Measurements from ENCODE around the gene NCOA7.
"Not testable (repeated sequence)": the region's sequence is repeated elsewhere in the genome, so short reads cannot be mapped to it uniquely, and the experiment has no call there.

NCOA7 gene

DNA sequence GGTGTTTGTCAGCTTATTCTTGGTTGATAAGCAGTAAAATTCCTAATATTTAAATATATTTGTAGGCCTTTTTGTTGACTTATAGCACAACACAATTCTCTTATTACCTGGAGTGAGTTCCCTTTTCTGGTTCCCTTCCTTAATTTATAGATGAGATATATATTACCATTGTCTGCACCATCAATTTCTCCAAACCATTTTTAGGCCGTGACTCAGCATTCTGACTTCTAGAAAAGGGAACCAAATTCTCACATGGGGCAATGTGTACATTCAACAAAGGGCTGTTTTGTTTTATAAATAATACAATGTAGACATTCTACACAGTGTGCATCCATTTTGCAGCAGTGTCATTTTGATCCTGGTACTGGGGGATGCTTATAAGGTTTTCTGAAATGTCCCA is 52.8 kb downstream of the NCOA7 start:
- DNase-seq: no peak

DNA sequence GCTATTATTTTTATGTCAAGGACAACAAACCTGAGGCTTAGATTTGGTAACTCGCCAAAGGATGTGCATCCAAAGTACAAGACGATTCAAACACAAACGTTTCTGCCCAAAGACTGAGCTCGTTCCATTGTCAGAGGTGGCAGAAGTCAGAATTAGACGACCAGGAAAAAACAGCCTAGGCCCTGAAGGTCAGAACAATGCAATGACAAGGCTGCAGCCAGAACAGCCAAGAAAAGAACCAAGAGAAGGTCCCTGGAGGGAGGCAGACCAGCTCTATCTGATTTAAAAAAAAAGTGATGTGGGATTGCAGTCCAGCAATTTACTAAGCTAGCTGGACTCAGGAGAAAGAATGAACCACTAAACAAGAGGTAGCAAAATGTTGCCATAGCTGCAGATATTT is 54.2 kb downstream of the NCOA7 start:
- no peak for DNase-seq

DNA sequence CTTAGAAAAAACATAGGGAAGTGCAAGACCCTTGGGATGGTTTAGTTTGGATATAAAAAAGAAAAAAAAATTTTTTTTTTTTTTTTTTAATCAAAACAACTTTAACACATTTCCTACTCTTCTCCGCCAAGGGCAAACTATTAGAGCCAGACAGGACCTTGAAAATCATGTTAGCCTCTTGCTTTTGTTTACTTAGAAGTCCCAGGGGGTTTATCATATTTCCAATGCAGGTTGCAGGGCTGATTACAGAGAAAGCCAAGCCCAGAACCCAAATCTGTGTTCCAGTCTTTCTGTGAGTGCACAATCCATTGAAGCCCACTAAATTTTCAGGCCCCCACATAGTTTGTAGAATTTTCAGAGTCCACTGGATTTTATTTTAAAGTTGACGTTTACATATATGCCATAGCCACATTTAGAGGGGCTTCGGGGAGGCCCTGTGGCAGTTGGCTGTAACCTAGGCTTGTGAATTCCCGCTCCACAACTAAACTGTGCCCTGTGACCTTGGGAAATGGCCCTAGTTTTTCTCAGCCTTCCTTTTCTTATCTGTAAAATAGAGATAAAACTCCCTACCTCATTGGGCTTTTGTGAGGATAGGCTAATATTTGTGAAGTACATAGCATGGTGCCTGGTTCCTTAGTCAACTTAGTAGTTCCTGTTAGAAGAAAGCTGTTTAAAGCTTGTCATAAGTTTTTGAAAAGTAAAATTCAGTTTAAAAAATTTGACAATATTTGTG is 55.7 kb downstream of the NCOA7 start:
- no peak for DNase-seq

DNA sequence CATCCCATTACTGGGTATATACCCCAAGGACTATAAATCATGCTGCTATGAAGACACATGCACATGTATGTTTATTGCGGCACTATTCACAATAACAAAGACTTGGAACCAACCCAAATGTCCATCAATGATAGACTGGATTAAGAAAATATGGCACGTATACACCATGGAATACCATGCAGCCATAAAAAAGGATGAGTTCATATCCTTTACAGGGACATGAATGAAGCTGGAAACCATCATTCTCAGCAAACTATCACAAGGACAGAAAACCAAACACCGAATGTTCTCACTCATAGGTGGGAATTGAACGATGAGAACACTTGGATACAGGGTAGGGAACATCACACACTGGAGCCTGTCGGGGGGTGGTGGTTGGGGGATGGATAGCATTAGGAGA is 57.5 kb downstream of the NCOA7 start:
- not testable (repeated sequence) for DNase-seq

DNA sequence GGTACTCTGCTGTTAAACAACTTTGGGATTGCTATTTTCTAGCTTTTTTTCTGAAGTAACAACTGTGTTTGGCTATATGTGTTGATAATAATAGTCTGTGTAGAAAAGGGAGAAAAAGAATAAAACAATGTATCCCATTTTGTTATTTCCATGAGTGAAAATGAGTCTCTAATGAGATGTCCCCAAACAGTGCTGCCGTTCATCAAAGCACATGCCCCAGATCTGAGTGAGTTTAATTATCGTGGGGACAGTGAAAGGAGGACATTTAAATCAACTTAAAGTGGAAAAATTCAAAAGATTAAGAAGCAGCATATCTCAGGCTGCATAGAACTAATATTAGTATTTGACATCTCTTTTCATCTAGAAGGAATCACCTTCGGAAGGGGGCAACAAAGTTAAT is 59.6 kb downstream of the NCOA7 start:
- no peak for DNase-seq

DNA sequence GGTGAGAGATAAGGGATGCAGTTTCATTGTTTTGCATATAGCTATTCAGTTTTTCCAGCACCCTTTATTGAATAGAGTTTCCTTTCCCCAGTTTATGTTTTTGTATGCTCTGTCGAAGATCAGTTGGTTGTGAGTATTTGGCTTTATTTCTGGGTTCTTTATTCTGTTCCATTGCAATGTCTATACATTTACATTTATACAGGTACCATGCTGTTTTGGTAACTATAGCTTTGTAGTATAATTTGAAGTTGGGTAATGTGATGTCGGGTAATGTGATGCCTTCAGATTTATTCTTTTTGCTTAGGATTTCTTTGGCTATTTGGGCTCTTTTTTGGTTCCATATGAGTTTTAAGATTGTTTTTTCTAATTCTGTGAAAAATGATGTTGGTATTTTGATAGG is 61.8 kb downstream of the NCOA7 start:
- no peak for DNase-seq

DNA sequence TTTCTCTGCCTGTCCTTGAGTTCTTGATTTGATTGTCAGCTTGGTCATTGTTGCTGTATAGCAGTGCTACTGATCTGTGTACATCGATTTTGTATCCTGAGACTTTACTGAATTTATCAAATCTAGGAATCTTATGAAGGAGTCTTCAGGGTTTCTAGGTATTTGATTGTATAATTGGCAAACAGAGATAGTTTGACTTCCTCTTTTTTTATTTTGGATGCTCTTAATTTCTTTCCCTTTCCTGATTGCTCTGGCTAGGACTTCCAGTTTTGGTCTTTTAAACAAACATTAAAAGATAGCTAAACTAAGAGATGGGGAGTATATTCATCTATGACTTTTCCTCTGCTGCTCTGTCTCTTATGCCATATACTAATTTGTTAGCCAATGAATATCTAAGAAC is 62.4 kb downstream of the NCOA7 start:
- no peak for DNase-seq

DNA sequence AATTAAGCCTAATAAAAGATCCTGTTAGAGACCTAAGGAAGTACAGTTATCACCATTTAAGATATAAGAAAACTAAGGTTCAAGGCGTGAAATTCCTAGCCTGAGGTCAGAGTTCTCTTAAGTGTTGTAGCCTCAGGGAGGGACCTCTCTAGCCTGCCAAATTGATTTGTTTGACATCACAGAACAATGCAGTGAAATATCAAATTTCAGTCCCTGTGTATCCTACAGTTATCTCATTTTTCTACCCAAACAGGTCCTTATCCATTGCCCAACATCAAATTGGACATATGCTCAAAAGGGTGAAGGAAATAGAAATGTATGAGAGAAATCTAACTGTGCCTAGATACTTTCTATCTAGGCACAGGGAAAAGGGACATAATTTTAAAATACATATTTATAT is 63.0 kb downstream of the NCOA7 start:
- DNase-seq: no peak

DNA sequence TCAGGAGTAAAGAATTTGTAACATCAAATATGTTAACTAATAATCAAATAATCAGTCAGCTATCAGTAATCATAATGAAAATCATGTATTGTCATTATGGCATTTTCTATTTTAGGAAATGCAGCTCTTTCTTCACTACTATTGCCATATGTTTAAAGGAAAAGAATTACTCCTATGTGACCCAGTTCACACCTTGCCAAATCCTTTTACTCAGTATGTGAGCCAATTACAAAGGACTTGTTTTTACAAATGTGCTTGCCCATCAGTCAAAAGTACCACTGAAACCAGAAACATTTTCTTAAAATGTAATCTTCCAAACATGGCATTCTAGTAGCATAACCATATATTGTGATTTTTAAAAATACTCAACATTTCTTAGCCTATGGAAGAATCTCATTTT is 63.6 kb downstream of the NCOA7 start:
- no peak for DNase-seq

DNA sequence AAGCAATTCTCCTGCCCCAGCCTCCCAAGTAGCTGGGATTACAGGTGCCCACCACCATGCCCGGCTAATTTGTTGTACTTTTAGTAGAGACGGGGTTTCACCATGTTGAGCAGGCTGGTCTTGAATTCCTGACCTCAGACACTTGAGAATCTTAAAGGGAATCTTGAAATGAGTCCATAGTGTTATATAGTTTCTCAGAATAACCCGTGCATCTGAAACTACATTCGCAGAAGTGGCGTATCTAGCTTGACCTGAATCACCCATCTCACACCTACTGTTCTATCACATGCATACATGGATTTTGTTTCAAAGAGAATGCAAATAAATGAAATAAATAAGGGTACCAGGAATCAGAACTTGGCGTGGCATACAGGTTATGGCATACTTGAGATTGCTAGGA is 65.0 kb downstream of the NCOA7 start:
- DNase-seq: no peak

DNA sequence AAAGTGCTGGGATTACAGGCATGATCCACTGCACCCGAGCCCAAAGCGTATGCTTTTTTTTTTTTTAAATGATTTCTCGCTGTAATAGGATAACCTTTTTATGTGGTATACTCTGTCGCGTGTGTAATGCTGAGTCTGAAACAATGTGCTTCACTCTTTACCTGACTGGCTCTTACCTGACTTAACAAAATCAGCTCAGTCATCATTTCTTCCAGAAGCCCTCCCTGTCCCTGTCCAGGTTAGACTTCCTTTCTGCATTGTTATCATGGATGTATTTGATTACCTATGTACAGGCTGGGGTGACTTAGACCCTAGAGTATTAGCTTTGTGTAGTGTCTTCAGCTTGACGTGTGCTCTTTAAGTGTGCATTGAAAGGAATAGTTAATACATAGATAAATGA is 67.1 kb downstream of the NCOA7 start:
- DNase-seq: no peak

DNA sequence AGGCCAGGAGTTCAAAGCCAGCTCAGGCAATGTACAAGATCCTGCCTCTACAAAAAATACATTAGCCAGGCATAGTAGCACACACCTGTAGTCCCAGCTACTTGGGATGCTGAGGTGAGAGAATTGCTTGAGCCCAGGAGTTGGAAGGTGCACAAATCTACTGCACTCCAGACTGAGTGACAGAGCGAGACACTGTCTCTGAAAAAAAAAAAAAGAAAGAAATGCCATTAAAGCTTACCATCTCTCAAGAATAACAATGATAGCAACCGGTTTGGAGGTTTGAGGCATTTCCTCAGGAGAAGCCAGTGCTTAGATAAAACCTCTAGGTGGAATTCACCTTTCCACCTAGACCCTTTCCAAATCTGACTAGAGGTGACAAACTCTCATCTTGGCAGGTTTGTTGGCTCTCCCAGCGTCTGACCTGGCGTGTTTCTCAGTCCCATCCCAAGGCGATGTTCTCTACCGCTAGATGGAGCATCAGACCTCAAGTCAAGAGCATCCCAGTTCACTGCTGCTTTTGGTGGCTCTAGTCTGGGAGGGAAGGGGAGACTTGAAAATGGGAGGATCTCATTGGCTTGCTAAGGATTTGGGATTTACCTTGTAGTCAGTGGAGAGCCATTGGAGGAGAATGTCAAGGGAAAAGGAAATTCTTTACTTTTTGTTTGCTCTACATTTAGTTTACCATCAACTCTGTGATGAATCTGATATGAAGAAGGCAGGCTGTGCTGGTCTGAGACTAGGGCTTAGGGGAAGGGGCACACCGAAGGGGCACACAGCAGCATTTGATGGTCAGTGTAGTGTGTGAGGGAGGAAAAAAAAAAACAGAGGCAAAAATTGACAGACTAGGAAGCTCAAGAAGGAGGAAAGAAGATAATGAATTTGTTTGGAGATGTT is 67.9 kb downstream of the NCOA7 start:
- DNase-seq: no peak

DNA sequence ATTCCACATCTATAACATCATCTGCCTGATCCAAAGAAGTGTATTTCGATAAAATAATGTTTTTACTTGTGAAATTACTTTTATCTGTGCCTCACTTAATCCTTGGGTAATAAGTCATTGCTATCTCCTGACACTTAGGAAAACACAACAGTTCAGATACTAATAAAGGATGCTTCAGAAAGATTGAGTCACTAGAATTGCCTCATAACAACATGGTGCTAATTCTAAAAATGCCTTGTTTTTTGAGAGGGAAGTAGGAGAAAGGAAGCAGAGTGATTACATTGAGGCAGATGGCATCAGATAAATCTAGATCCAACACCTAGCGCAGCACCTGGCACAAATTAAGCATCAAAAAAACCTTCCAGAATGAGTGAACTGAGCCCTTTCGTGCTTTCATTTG is 69.0 kb downstream of the NCOA7 start:
- DNase-seq: no peak

DNA sequence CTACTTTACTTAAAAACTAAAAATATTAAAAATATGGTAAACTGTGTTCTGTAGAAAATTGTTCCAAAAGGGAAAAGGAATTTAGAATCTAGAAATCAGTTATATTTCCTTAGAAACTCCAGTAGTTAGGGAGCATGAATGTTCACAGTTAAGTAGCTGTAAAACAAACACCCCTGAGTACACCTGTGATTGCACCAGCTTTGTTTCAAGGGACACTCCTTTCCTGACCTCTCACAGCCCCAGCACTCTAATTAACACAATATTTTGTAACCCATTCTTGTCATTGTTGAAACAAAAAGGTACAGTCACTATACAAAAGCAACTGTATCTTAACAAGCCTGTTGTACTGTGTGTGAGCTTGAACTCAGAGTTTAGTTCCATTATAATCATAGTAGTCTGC is 72.3 kb downstream of the NCOA7 start:
- no peak for DNase-seq

DNA sequence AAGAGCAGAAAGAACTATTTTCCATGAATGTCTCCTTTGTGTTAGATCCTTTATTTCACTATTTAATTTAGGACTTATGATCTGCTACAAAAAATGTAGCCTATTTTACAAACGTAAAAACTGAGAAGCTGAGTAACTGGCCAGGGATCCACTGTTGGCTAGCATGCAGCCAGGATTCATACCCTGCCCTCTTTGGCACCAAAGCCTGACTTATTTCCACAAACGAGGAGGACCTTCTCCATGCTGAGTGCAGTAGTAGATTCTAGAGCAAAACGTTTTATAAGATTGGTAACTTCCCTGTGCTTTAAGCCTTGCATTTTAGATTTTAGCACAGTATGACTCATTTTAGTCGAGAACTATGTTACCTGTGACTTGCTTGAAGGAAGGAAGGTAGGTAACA is 74.3 kb downstream of the NCOA7 start:
- DNase-seq: no peak

DNA sequence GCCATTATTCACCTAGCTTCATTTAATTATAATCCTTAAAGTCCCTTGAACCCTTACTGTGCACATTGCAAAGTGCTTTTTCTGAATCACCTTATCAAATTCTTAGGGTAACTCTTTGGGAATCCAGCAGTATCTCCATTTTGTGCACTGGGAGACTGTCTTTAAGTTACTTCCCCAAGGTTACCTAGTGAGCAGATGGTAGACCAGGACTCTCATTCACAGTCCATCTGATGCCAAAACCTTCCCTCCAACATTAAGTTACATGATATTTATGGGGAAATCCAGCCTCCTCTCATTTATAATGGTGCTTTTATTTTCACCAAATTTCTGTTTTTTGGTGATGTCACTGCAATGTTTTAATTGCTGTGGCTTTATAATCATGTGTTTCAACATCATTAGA is 75.7 kb downstream of the NCOA7 start:
- no peak for DNase-seq

DNA sequence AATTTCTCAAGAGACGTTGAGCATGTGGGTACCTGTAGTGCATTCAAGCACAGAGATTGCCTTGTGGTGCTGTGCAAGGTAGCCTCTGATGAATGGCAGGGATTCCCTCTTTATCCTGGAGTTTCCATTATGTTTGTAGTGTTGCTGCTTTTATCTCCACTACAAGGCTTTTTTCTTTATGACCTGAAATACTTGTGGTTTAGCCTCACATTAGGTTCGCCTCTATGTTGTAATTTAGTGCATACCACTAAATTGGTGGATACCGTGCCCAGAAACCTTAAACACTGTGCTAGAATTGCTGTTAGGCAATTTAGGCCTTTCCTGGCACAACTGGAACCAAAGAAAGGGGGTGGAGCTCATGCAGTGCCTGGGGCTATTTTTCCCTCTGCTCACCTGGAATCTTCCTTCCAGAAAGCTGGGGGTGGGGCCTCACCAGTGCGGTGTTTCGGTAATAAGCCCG is 76.8 kb downstream of the NCOA7 start:
- no peak for DNase-seq

DNA sequence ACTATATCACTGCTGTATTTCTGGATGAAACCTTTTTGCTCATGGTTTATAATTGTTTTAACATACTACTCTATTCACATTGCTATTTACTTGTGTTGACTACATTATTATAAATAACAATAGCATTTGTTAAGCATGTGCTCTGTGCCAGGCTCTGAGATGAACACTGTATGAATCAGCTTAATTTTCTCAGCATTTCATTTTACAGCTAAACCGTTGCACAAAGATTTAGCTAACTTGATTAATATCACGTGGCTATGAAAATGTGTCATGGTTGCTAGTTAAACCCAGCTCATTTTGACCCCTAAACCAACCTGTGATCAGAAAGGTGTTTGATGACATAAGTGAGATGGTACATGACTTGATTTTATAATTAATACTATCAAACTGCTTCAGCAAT is 77.5 kb downstream of the NCOA7 start:
- DNase-seq: no peak

DNA sequence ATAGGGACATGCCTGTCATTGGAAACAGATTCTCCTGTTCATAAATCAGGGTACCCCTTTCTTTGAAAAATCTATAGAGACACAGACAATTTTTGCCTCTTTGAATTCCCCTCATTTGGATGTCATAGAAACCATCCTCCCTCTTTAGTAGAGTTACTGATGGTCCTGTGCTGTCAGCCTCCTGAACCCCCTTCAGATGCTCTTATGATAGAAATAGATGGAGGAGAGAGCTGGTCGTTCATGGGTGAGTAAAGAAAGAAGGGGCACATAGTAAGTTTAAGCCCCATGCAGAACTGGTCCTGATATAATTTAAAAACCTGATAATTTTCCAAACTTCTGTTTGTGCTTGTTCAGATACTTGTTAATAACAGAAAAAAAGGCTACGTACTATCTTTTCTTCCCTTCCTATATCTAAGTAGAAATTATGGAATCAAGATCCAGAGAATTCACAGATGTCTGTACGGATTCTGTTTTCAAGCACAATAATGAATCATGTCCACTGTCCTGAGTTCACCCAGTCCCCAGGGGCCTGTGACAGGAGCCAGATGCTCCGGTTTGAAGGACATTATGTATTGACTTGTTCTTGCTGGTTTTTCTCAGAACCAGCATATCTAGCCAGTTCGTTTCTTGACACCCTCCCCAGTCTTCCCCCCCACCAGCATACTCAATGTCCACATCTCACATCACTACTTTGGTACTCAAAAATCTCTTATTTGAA is 78.1 kb downstream of the NCOA7 start:
- no peak for DNase-seq

DNA sequence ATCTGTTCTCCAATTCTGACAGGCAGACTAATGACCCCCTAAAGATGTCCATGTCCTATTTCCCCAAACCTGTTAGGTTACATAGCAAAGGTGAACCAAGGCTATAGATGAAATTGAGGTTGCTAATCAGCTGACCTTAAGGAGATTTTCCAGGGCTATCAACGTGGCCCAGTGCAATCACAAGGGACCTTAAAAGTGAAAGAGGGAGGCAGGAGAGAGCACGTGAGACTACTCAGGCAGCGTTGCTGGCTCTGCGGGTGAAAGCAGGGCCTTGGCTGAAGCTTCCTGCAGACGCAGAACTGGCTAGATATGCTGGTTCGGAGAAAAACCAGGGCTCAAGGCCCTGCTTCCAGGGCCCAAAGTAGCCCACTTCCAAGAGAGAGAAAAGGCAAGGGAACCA is 78.7 kb downstream of the NCOA7 start:
- DNase-seq: no peak

DNA sequence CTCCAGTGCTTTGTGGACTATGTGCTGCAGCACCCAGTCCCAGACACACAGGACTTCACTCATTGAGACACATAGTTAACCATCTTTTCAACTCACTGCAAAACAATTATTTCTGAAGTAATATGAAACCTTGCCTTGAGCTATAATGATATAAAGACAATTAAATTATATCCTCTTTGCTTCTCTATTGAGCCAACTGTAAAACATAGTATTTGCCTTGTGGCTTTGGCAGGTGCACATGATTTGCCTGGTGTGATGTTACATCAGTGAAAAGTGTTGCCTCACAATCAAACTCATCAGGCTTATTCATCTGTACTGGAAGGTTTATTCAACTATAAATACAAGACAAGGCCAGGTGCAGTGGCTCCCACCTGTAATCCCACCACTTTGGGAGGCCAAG is 80.6 kb downstream of the NCOA7 start:
- DNase-seq: no peak

DNA sequence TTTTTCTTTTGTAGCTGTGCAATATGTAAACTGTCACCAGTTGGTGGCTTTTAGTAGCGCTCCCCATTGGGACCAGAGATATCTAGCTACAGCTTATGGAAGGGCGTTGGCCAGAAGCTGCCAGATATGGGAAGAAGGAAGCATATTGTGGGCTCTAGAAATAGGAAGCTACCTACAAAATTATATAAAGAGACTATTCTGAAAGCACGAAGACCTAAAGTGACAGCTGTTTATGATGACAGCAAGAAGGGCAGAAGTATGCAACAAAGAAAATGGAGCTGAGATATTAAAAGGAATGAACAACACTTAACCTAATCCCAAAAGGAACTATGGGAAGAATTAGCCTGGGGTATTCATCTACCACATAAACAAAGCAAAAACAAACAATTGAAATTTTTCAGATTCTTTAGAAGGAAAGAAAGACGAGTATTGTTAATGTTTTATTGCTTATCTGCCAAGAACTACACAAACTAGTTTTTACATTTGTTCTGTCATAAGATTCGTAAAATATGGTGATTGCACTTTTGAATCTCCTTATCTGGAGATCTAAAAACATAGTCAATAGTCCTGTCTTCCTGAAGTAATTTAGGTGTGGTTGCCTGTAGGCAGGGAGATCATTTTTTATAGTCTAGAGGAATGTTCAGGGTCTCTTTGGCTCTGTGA is 81.6 kb downstream of the NCOA7 start:
- no peak for DNase-seq

DNA sequence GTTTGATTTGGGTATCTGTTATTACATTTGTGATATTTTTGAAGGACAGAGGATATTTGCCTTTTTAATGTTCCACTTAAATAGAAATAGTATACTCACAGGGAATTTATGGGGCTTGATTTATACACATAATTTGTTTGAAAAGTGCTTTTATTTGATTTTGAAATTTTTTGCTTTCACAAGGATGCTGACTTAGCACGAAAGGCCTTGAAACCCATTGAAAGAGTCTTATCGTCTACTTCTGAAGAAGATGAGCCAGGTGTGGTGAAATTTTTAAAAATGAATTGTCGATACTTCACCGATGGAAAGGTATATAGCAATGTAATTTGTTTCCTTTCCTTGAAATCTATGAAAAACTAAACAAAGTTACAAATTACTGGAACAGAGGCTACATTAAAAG is 91.5 kb downstream of the NCOA7 start:
- no peak for DNase-seq

Measured in RPMI8226 (cell line).